Measurements from ENCODE around the gene PIGN.
A peak's percentile ranks its signal among the peaks of the same experiment; 100 is the strongest.

The PIGN gene, protein sequence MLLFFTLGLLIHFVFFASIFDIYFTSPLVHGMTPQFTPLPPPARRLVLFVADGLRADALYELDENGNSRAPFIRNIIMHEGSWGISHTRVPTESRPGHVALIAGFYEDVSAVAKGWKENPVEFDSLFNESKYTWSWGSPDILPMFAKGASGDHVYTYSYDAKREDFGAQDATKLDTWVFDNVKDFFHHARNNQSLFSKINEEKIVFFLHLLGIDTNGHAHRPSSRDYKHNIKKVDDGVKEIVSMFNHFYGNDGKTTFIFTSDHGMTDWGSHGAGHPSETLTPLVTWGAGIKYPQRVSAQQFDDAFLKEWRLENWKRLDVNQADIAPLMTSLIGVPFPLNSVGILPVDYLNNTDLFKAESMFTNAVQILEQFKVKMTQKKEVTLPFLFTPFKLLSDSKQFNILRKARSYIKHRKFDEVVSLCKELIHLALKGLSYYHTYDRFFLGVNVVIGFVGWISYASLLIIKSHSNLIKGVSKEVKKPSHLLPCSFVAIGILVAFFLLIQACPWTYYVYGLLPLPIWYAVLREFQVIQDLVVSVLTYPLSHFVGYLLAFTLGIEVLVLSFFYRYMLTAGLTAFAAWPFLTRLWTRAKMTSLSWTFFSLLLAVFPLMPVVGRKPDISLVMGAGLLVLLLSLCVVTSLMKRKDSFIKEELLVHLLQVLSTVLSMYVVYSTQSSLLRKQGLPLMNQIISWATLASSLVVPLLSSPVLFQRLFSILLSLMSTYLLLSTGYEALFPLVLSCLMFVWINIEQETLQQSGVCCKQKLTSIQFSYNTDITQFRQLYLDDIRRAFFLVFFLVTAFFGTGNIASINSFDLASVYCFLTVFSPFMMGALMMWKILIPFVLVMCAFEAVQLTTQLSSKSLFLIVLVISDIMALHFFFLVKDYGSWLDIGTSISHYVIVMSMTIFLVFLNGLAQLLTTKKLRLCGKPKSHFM

DNA sequence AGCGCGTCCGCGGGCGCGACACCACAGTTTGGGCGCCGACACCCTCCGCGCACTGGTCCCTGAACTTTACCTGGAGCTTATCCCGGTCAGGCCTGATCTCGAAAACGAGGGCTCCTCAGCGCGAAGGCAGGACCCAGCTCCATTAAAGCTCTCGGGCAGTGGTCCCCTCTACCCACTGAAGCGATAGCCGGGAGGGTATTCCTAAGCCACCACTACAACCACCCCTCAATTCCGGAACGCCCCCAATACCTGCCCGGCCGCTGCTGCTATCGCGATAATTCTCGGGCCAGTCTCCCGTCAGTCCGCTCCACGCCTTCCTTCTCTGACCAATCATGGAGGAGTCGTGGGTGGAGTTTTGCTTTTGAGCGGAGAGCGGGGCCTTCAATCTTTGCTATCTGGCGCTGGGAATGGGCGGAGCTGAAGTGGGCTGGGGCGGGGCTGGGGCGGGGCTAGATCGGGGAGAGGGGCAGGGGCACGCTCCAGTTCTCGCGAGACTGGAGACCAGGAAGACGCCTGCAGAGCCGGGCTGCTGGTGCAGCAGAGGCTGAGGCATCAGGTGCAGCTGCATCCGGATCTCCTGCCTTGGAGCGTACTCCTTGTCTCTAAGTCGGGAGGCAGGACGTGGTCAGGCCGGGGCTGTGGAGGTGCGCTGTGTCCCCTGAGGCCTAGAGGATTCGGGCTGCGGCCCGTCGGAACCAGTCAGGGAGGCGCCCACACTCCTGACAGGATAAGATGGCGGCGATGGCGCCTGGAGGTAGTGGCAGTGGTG is at the start of gene PIGN, which contains the start of gene RELCH:
TSS of gene PIGN (minus strand) at position 283 of the 769 bp plus-strand sequence. CDS start 25,703 bp downstream, outside the sequence.
TSS of gene RELCH (plus strand) at position 482 of the 769 bp plus-strand sequence. CDS start at position 733, 251 bp downstream.
- peaks cover 24% of the 10 kb centered on the region for H3K36me3 Mint-ChIP-seq (ENCODE audit: low read depth)
- no peaks in the 10 kb centered on the region for H3K27me3 Mint-ChIP-seq (ENCODE audit: low read depth)
- peak within 1 kb of the TSS; percentile 97 for H3K4me3 Mint-ChIP-seq
- H3K4me1 Mint-ChIP-seq (ENCODE audit: low read depth): peaks cover 48% of the 10 kb centered on the region
- H3K27ac Mint-ChIP-seq: peak within 1 kb of the TSS; percentile 94
- peaks cover 2% of the 10 kb centered on the region for H3K9me3 Mint-ChIP-seq

DNA sequence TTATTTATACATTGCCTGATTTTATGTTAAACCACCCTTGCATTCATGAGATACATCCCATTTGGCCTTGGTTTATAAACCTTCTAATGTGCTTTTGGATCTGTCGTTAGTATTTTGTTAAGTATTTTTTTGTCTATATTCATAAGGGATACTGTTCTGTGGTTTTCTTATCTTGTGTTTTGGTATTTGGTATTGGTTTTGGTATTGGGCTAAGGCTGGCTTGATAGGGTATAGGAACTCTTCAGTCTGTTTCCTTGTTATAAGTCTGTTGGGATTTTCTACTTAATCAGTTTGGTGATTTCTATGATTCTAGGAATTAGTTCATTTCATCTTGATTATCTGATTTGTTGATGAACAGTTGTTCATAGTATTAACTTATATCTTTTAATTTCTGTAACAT is 49.4 kb upstream of the PIGN start:
- peaks cover 41% of the 10 kb centered on the region for H3K36me3 Mint-ChIP-seq (ENCODE audit: low read depth)
- no peak overlapping the region for H3K27ac Mint-ChIP-seq

DNA sequence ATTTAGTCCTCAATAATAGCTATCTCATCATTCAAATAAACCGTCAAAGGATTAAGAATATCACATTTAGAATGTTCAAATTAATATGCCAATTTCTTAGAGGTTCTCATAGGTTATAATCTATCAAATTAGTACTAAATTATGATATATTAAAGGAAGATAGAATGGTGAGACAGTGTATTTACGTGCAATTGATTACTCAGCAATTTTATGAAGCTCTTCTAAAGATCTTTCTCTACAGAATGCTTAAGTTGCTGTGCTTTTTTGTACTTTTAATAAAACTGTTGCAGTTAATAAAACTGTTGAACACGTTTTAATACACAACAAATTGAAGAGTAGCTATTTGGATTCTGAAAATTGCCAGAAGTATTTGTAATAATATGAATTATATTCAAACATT is 39.2 kb upstream of the PIGN start:
- peaks cover 55% of the 10 kb centered on the region for H3K36me3 Mint-ChIP-seq (ENCODE audit: low read depth)
- no peak overlapping the region for H3K27ac Mint-ChIP-seq
- H3K27me3 Mint-ChIP-seq (ENCODE audit: low read depth): no peaks in the 10 kb centered on the region
- no peak overlapping the region for H3K4me3 Mint-ChIP-seq
- H3K4me1 Mint-ChIP-seq (ENCODE audit: low read depth): peaks cover 2% of the 10 kb centered on the region
- peaks cover 16% of the 10 kb centered on the region for H3K9me3 Mint-ChIP-seq

More for the DNA sequence above, 49.4 kb upstream of the PIGN start:
- Mint-ChIP-seq H3K9me3 (peaks cover 8% of the 10 kb centered on the region), H3K4me3 (no peak overlapping the region), H3K27me3 (ENCODE audit: low read depth) (no peaks in the 10 kb centered on the region), H3K4me1 (ENCODE audit: low read depth) (peaks cover 4% of the 10 kb centered on the region)

DNA sequence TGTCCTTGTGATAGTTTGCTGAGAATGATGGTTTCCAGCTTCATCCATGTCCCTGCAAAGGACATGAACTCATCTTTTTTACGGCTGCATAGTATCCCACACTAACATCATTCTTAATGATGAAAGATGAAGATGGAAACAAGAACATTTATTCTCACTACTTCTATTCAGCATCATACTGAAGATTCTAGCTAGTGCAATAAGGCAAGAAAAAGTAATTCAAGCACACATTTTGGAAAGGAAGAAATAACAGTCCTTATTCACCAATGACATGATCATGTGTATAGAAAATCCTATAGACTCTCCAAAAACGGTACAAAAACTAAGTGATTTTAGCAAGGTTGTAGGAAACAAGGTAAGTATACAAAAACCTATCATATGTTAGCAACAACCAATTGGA is 37.4 kb upstream of the PIGN start:
- peaks cover 4% of the 10 kb centered on the region for H3K4me1 Mint-ChIP-seq (ENCODE audit: low read depth)
- H3K27me3 Mint-ChIP-seq (ENCODE audit: low read depth): no peaks in the 10 kb centered on the region
- peaks cover 43% of the 10 kb centered on the region for H3K36me3 Mint-ChIP-seq (ENCODE audit: low read depth)
- H3K4me3 Mint-ChIP-seq: no peak overlapping the region
- H3K9me3 Mint-ChIP-seq: peaks cover 16% of the 10 kb centered on the region
- no peak overlapping the region for H3K27ac Mint-ChIP-seq

DNA sequence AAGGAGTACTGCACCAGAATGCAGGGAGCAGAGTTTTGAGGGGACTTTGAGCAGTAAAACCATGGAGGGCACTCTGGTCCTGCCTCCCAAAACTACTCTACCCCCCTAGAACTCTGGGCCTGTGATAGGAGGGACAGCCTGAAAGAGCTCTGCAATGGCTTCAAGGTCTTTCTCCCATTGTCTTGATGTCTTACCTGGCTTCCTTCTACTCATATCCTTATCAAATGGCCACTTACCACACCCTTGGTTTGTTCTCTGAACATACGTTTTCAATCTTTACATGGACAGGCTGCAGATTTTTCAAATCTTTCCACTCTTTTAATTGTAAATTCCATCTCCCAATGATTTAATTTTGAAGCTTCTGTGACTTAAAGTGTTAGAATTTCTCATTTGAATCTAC is 27.9 kb upstream of the PIGN start:
- Mint-ChIP-seq H3K36me3 (ENCODE audit: low read depth) (peaks cover 41% of the 10 kb centered on the region), H3K27ac (no peak overlapping the region), H3K4me1 (ENCODE audit: low read depth) (peaks cover 9% of the 10 kb centered on the region), H3K4me3 (no peak overlapping the region), H3K27me3 (ENCODE audit: low read depth) (no peaks in the 10 kb centered on the region), H3K9me3 (peaks cover 7% of the 10 kb centered on the region)

DNA sequence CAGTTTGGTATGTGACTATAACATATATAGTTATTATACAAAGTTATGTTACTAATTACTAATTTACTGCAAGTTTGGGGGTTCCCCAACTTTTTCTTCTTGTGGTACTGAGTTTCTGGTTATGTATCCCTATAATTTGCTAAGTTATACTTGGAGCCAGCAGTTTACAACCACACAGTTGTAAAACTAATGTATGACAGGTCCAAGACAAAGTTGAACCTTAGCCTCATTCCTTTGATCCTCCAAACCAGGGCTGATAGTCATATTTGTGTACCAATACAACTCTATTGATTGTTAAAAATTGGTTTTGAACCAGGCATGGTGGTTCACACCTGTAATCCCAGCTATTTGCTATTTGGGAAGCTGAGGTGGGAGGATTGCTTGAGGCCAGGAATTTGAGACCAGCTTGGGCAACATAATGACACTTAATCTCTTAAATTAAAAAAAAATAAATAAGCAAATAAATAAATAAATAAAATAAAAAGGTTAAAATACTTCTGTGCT is 24.5 kb upstream of the PIGN start:
- Mint-ChIP-seq H3K9me3 (peaks cover 7% of the 10 kb centered on the region), H3K27me3 (ENCODE audit: low read depth) (no peaks in the 10 kb centered on the region), H3K4me3 (no peak overlapping the region), H3K36me3 (ENCODE audit: low read depth) (peaks cover 29% of the 10 kb centered on the region), H3K27ac (no peak overlapping the region), H3K4me1 (ENCODE audit: low read depth) (peaks cover 7% of the 10 kb centered on the region)

DNA sequence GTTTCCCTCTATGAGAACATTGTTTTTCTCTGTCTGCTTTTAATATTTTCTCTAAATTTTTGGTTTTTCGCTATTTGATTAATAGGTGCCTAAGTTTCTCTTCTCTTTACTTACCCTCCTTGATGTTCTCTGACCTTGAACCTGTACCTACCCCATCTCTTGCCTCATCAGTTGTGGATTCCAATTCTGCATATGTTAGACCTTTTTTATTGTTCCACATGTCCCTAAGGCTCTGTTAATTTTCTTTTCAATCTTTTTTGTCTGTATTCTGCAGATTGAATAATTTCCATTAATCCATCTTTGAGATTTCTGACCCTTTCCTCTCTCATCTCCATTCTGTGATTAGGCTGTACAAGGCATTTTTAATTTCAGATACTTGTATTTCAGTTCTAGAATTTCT is 23.3 kb upstream of the PIGN start:
- peaks cover 26% of the 10 kb centered on the region for H3K36me3 Mint-ChIP-seq (ENCODE audit: low read depth)
- no peak overlapping the region for H3K27ac Mint-ChIP-seq
- peaks cover 5% of the 10 kb centered on the region for H3K4me1 Mint-ChIP-seq (ENCODE audit: low read depth)
- H3K4me3 Mint-ChIP-seq: no peak overlapping the region
- no peaks in the 10 kb centered on the region for H3K27me3 Mint-ChIP-seq (ENCODE audit: low read depth)
- H3K9me3 Mint-ChIP-seq: peaks cover 7% of the 10 kb centered on the region

DNA sequence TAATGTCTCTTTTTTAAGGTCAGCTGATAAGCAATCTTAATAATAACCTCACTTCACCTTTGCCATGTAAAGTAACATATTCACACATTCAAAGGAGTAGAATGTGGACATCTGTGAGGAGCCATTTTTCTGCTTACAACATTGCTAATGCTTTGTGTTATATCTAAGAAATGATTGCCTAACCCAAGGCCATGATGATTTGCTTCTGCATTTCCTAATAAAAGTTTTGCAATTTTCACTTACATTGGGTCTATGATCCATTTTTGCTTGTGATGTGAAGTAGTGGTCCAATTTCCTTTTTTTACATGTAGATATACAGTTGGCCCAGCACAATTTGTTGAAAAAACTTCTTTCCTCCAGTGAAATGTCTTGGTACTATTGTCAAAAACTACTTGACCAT is 22.2 kb upstream of the PIGN start:
- peaks cover 23% of the 10 kb centered on the region for H3K36me3 Mint-ChIP-seq (ENCODE audit: low read depth)
- peaks cover 7% of the 10 kb centered on the region for H3K9me3 Mint-ChIP-seq
- H3K4me1 Mint-ChIP-seq (ENCODE audit: low read depth): peaks cover 5% of the 10 kb centered on the region
- no peak overlapping the region for H3K4me3 Mint-ChIP-seq
- no peak overlapping the region for H3K27ac Mint-ChIP-seq
- no peaks in the 10 kb centered on the region for H3K27me3 Mint-ChIP-seq (ENCODE audit: low read depth)

DNA sequence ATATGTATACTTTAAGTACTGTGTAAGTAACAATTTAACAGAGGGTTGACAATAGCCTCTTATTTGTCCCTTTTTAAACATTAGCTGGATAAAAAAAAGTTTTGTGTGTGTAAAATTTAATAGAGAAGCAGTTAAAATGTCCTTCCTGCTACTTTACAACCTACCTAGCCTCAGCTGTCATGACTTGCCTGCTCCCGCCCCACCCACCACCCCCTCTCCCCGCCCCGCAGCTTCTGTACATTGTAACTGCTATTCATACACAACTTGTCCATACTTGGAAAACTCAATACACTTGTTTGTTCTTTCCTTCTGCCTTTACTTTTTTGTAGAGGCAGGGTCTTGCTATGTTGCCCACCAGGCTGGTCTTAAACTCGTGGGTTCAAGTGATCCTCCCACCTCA is 19.7 kb upstream of the PIGN start:
- Mint-ChIP-seq H3K4me1 (ENCODE audit: low read depth) (peaks cover 5% of the 10 kb centered on the region), H3K27me3 (ENCODE audit: low read depth) (no peaks in the 10 kb centered on the region), H3K4me3 (no peak overlapping the region), H3K9me3 (peaks cover 7% of the 10 kb centered on the region), H3K27ac (no peak overlapping the region), H3K36me3 (ENCODE audit: low read depth) (peaks cover 16% of the 10 kb centered on the region)

DNA sequence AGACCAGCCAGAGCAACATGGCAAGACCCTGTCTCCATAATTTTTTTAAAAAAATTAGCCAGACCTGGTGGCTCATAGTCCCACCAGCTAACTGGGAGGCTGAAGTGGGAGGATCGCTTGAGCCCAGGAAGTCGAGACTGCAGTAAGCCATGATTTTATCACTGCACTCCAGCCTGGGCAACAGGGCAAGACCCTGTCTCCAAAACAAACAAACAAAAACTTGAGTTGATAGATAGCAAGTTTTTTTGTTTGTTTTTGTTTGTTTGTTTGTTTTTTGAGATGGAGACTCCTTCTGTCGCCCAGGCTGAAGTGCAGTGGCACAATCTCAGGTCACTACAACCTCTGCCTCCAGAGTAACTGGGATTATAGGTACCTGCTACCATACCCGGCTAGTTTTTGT is 19.0 kb upstream of the PIGN start:
- no peak overlapping the region for H3K4me3 Mint-ChIP-seq
- peaks cover 5% of the 10 kb centered on the region for H3K4me1 Mint-ChIP-seq (ENCODE audit: low read depth)
- peaks cover 14% of the 10 kb centered on the region for H3K36me3 Mint-ChIP-seq (ENCODE audit: low read depth)
- no peak overlapping the region for H3K27ac Mint-ChIP-seq
- H3K27me3 Mint-ChIP-seq (ENCODE audit: low read depth): no peaks in the 10 kb centered on the region
- peaks cover 7% of the 10 kb centered on the region for H3K9me3 Mint-ChIP-seq

DNA sequence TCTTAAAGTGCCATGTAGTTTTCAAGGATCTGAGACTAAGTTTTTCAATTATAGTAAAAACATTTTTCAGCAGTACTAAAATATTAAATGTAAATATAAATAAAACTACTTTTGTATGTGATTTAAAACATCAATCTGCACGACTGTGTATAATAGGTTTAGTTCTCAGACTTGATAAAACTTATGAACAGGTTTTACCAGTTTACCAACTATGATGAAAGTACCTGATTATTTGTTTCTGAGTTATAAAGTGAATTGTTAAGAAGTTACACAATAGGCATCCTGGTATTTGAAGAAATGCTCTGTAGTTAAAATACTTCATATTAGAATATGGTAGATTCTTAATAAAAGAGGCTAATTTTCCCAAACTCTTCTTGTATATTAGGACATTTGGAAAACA is 15.0 kb upstream of the PIGN start:
- Mint-ChIP-seq H3K4me1 (ENCODE audit: low read depth) (peaks cover 7% of the 10 kb centered on the region), H3K27me3 (ENCODE audit: low read depth) (no peaks in the 10 kb centered on the region), H3K36me3 (ENCODE audit: low read depth) (peaks cover 5% of the 10 kb centered on the region), H3K9me3 (no peaks in the 10 kb centered on the region), H3K4me3 (no peak overlapping the region), H3K27ac (no peak overlapping the region)

DNA sequence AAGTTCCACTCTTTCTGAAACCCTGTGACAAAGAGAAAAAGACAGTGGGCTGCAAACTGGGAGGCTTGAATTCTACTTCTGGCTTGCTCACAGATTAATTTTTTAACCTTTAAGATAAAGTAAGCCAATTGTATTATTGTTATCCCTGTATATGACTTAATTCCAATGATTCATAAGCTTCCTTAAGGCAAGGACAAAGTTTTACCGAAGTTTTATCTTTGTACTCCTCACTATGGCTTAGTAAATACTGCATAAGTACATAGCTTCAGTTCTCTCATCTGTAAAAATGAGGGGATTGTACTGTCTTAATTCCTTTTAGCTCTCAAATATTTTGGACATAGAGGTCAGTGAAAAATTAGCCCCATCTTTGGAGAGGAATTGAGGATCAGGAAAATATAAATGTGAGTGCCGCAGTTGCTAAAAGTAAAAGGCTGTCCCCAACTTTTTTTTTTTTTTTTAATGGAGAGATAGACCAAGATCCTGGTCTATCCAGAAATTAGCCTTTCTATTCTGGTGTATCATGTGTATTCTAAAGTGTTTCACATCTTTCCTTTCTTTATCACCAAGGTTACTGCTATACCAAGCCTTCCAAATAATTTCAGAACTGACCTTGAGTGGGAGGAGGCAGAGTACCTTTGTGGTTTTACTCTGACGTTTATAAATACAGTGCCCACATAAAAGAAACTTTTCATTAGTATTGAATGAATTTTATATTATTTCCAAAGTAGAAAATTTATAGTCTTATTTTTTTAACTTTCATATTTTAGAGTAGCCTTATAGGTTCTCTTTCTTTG is 13.5 kb upstream of the PIGN start:
- Mint-ChIP-seq H3K27me3 (ENCODE audit: low read depth) (no peaks in the 10 kb centered on the region), H3K36me3 (ENCODE audit: low read depth) (peaks cover 7% of the 10 kb centered on the region), H3K4me1 (ENCODE audit: low read depth) (peaks cover 8% of the 10 kb centered on the region), H3K4me3 (no peak overlapping the region), H3K27ac (no peak overlapping the region), H3K9me3 (no peaks in the 10 kb centered on the region)

DNA sequence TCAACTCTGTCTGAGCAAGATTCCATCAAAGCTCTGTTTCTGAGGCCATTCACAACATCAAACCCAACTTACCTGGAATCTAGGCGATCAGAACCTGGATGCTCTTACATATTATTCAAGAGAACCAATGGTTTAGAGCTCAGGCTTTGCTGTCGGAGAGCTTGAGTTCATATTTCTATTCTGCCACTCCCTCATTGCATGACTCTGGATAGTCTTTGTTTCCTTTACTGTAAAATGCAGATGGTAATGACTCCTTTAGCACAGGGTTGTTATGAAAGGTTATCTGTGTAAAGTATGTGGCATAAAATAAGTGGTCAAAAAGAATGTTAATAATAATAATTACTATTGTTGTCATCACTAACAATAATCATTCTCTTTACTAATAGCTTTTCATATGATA is 12.8 kb upstream of the PIGN start:
- Mint-ChIP-seq H3K9me3 (no peaks in the 10 kb centered on the region), H3K27ac (no peak overlapping the region), H3K4me1 (ENCODE audit: low read depth) (peaks cover 9% of the 10 kb centered on the region), H3K36me3 (ENCODE audit: low read depth) (peaks cover 7% of the 10 kb centered on the region), H3K27me3 (ENCODE audit: low read depth) (no peaks in the 10 kb centered on the region), H3K4me3 (no peak overlapping the region)

Data from T-helper 1 cell treated with Interleukin-12 subunit alpha and Interleukin-12 subunit beta and Interleukin-4 antibody, amounts not matched to agents 30 μg/mL and 1 μg/mL, for 36 hours (primary cell).